Endodermal cell (in vitro differentiated cells): ENCODE data around the gene CCDC80. TPM values are rescaled to one million over a fixed set of nuclear protein-coding genes. Genes with fewer than 3 reads are reported as not detected.

Experiments used
- DNase-seq: peaks from one replicate; pipeline ENCODE4 v3.0.0-alpha.2; 2017
- H3K27ac ChIP-seq: 2 replicates; pipeline ENCODE4 v1.5.1; 2013; ENCODE audit warnings: mild to moderate bottlenecking, low read depth, low read length, moderate library complexity
- H3K27me3 ChIP-seq: 2 replicates; pipeline ENCODE4 v1.6.1; 2013; ENCODE audit warnings: mild to moderate bottlenecking, low read length, moderate library complexity; ENCODE audit not compliant: insufficient read depth, control insufficient read depth, poor library complexity, severe bottlenecking
- H3K36me3 ChIP-seq: 2 replicates; pipeline ENCODE4 v1.7.0; 2013; ENCODE audit warnings: mild to moderate bottlenecking, low read length, moderate library complexity; ENCODE audit not compliant: control insufficient read depth, insufficient read depth
- H3K4me1 ChIP-seq: one replicate; pipeline ENCODE4 v1.7.0; 2013; ENCODE audit warnings: low read length; ENCODE audit not compliant: control insufficient read depth, insufficient read depth
- H3K4me3 ChIP-seq: 2 replicates; pipeline ENCODE4 v1.5.1; 2013; ENCODE audit warnings: mild to moderate bottlenecking, low read length, moderate library complexity
- H3K9ac ChIP-seq: 2 replicates; pipeline ENCODE4 v1.6.1; 2013; ENCODE audit warnings: mild to moderate bottlenecking, low read length, moderate library complexity; ENCODE audit not compliant: poor library complexity, severe bottlenecking; ENCODE audit errors: extremely low read depth
- H3K9me3 ChIP-seq: 2 replicates; pipeline ENCODE4 v1.6.1; 2013; ENCODE audit warnings: mild to moderate bottlenecking, low read length, moderate library complexity; ENCODE audit not compliant: control insufficient read depth
- H3K27ac Mint-ChIP-seq: 2 replicates; pipeline ENCODE4 v1.8.0; 2020; ENCODE audit warnings: mixed read lengths
- H3K27me3 Mint-ChIP-seq: 2 replicates; pipeline ENCODE4 v1.8.0; 2021; ENCODE audit warnings: mild to moderate bottlenecking, mixed read lengths; ENCODE audit not compliant: insufficient read depth
- H3K36me3 Mint-ChIP-seq: 2 replicates; pipeline ENCODE4 v1.8.0; 2020; ENCODE audit warnings: low read depth, mixed read lengths
- H3K4me1 Mint-ChIP-seq: 2 replicates; pipeline ENCODE4 v1.8.0; 2020; ENCODE audit warnings: mixed read lengths
- H3K4me3 Mint-ChIP-seq: 2 replicates; pipeline ENCODE4 v1.8.0; 2020; ENCODE audit warnings: mild to moderate bottlenecking, moderate library complexity, mixed read lengths
- H3K9me3 Mint-ChIP-seq: 2 replicates; pipeline ENCODE4 v1.8.0; 2020; ENCODE audit warnings: mild to moderate bottlenecking, mixed read lengths
- WGBS, 2 experiments: methylation state at CpG; one replicate each; pipeline versions ENCODE4 v1.1.5 to v1.1.7; 2013; ENCODE audit warnings: missing lambda C conversion rate in 2 of 2, mixed read lengths in 1 of 2; ENCODE audit not compliant: insufficient coverage in 1 of 2, insufficient read length in 1 of 2; 5-methylcytosine and 5-hydroxymethylcytosine counted together
- total RNA-seq, 2 donors: library from RNA; stranded (reverse); fragmentation: NEBNext Ultra II Directional in 1 of 2; extraction: Animal tissue kit (Norgen Biotek cat#: 25700) in 1 of 2; gene quantifications; 2 replicates in 1 of 2; 3 replicates in 1 of 2; pipeline ENCODE4 v1.2.1, GENCODE V29; 2021
- TF ChIP-seq, protein P1 (sequence below): fragments of 200-600 bp; sonication (generic); conservative IDR thresholded peaks from 2 replicates; pipeline ENCODE4 v1.5.0; 2021; ENCODE audit warnings: antibody characterized with exemption, mild to moderate bottlenecking

The CCDC80 gene
- total RNA-seq, 2 donors from 2014 or later = 4.6 to 31.5 TPM

GRCh38 chr3:112654492-112654891 lies 13.5 kb upstream of the CCDC80 start:
- no peak overlapping the region for H3K4me3 Mint-ChIP-seq
- no peak overlapping the region for H3K27ac Mint-ChIP-seq
- H3K4me1 Mint-ChIP-seq = no peaks in the 10 kb centered on the region
- WGBS, 2 experiments = 90 to 98% methylated on average over 5 of the region's 5 CpGs
- TF ChIP-seq, protein P1, sequence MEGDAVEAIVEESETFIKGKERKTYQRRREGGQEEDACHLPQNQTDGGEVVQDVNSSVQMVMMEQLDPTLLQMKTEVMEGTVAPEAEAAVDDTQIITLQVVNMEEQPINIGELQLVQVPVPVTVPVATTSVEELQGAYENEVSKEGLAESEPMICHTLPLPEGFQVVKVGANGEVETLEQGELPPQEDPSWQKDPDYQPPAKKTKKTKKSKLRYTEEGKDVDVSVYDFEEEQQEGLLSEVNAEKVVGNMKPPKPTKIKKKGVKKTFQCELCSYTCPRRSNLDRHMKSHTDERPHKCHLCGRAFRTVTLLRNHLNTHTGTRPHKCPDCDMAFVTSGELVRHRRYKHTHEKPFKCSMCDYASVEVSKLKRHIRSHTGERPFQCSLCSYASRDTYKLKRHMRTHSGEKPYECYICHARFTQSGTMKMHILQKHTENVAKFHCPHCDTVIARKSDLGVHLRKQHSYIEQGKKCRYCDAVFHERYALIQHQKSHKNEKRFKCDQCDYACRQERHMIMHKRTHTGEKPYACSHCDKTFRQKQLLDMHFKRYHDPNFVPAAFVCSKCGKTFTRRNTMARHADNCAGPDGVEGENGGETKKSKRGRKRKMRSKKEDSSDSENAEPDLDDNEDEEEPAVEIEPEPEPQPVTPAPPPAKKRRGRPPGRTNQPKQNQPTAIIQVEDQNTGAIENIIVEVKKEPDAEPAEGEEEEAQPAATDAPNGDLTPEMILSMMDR = no peak
- H3K9ac ChIP-seq = no peak overlapping the region
- H3K4me3 ChIP-seq = no peak overlapping the region
- H3K27me3 ChIP-seq = no peaks in the 10 kb centered on the region
- no peaks in the 10 kb centered on the region for H3K9me3 ChIP-seq
- no peak for DNase-seq
- no peaks in the 10 kb centered on the region for H3K36me3 ChIP-seq
- H3K9me3 Mint-ChIP-seq = no peaks in the 10 kb centered on the region
- no peaks in the 10 kb centered on the region for H3K4me1 ChIP-seq
- H3K27ac ChIP-seq = no peak overlapping the region
- H3K36me3 Mint-ChIP-seq = no peaks in the 10 kb centered on the region
- H3K27me3 Mint-ChIP-seq = no peaks in the 10 kb centered on the region

- Mint-ChIP-seq H3K27me3 (no peaks in the 10 kb centered on the region), H3K27ac (no peak overlapping the region), H3K4me3 (no peak overlapping the region), H3K36me3 (no peaks in the 10 kb centered on the region), H3K4me1 (no peaks in the 10 kb centered on the region), H3K9me3 (no peaks in the 10 kb centered on the region)
- Histone ChIP-seq H3K9me3 (no peaks in the 10 kb centered on the region), H3K4me3 (no peak overlapping the region), H3K9ac (no peak overlapping the region), H3K36me3 (no peaks in the 10 kb centered on the region), H3K27me3 (no peaks in the 10 kb centered on the region), H3K4me1 (no peaks in the 10 kb centered on the region), H3K27ac (no peak overlapping the region)
- TF ChIP-seq, protein P1 = no peak
- WGBS, 2 experiments = 89 to 93% methylated on average over 5 of the region's 5 CpGs
- no peak for DNase-seq
Observed at GRCh38 chr3:112653881-112654300, 12.9 kb upstream of the CCDC80 start.

- no peaks in the 10 kb centered on the region for H3K27me3 ChIP-seq
- H3K9me3 Mint-ChIP-seq = no peaks in the 10 kb centered on the region
- TF ChIP-seq, protein P1 = no peak
- H3K9me3 ChIP-seq = no peaks in the 10 kb centered on the region
- H3K27ac ChIP-seq = no peak overlapping the region
- DNase-seq = no peak
- H3K36me3 ChIP-seq = no peaks in the 10 kb centered on the region
- no peaks in the 10 kb centered on the region for H3K36me3 Mint-ChIP-seq
- no peak overlapping the region for H3K4me3 ChIP-seq
- H3K27ac Mint-ChIP-seq = no peak overlapping the region
- H3K27me3 Mint-ChIP-seq = peaks cover 2% of the 10 kb centered on the region
- 87% methylated on average over 5 of the region's 5 CpGs for WGBS, 2 experiments
- no peaks in the 10 kb centered on the region for H3K4me1 ChIP-seq
- no peak overlapping the region for H3K9ac ChIP-seq
- H3K4me1 Mint-ChIP-seq = peaks cover 2% of the 10 kb centered on the region
- H3K4me3 Mint-ChIP-seq = no peak overlapping the region
Observed at GRCh38 chr3:112653209-112653871, 12.4 kb upstream of the CCDC80 start.
